DND-41 (cell line): ENCODE measurements around the gene TTC28.

Source experiments
- EZH2 ChIP-seq: IDR thresholded peaks from 3 replicates; pipeline ENCODE4 v1.6.1; 2012; ENCODE audit warnings: borderline replicate concordance, low read depth, mild to moderate bottlenecking, moderate library complexity, low read length, inconsistent platforms; ENCODE audit not compliant: severe bottlenecking
- TF ChIP-seq, protein P1 (sequence below): IDR thresholded peaks from 2 replicates; pipeline ENCODE4 v1.5.1; 2012; ENCODE audit warnings: borderline replicate concordance, low read length, moderate library complexity, mild to moderate bottlenecking; ENCODE audit not compliant: poor library complexity, severe bottlenecking; ENCODE audit errors: extremely low read depth

DNA sequence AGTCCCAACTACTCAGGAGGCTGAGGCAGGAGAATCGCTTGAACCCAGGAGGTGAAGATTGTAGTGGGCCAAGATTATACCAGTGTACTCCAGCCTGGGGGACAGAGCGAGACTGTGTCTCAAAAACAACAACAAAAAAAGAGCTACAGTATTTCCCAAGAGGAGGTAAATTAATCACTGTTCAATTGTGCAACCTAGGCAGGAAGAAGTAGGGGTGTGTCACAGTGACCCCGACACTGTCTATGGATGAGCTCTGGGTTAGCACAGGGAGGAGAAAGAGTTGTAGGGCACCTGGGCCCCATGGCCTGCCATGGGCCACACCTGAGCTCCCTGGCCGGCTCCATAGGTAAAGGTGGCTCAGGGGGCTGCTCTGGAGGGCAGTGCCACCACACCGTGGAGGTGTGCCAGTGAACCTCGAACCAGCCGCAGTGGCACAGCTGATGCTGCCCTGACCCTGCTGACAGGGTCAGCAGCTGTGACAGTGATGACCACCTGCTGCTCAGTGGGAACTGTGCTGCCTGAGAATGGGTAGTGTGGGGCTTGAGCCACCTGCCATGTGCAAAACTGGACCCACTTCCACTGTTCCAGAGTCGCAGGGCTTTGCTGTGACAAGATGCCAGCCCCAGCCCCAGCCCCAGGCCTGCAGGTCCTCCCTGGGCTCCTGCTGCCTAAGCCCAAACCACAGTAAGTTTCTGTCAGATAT lies 676.6 kb downstream of the TTC28 start:
- TF ChIP-seq, protein P1, sequence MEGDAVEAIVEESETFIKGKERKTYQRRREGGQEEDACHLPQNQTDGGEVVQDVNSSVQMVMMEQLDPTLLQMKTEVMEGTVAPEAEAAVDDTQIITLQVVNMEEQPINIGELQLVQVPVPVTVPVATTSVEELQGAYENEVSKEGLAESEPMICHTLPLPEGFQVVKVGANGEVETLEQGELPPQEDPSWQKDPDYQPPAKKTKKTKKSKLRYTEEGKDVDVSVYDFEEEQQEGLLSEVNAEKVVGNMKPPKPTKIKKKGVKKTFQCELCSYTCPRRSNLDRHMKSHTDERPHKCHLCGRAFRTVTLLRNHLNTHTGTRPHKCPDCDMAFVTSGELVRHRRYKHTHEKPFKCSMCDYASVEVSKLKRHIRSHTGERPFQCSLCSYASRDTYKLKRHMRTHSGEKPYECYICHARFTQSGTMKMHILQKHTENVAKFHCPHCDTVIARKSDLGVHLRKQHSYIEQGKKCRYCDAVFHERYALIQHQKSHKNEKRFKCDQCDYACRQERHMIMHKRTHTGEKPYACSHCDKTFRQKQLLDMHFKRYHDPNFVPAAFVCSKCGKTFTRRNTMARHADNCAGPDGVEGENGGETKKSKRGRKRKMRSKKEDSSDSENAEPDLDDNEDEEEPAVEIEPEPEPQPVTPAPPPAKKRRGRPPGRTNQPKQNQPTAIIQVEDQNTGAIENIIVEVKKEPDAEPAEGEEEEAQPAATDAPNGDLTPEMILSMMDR: no peak
- no peak for TF ChIP-seq EZH2
